Body of pancreas (tissue), 4 donors: ENCODE measurements around the gene ATRNL1. TPM values are rescaled to one million over a fixed set of nuclear protein-coding genes. Genes with fewer than 3 reads are reported as not detected.
"Not testable (repeated sequence)": the region's sequence is repeated elsewhere in the genome, so short reads cannot be mapped to it uniquely, and the experiment has no call there.

ENCODE experiments used
- ATAC-seq: fragments of 150-250 bp; one replicate; pipeline ENCODE4 v1.9.1; 2016
- DNase-seq, 4 donors: peaks; one replicate each; pipeline ENCODE4 v3.0.0-alpha.2; 2019
- H3K27ac ChIP-seq, 4 donors: fragments of 200-600 bp; sonication (generic); 1 replicate in 3 of 4; 2 replicates in 1 of 4; pipeline versions ENCODE4 v1.5.1 to v1.6.1; 2016 to 2019; ENCODE audit warnings: mild to moderate bottlenecking in 1 of 4, mixed read lengths in 1 of 4, moderate library complexity in 1 of 4
- H3K27me3 ChIP-seq, 2 donors: fragments of 200-600 bp; sonication (generic); one replicate each; pipeline ENCODE4 v1.6.0; 2016; ENCODE audit warnings: mild to moderate bottlenecking in 1 of 2
- H3K36me3 ChIP-seq, 2 donors: fragments of 200-600 bp; sonication (generic); replicated peaks in 1 of 2; 2 replicates each; pipeline ENCODE4 v1.5.1; 2016; ENCODE audit warnings: low read depth in 2 of 2; ENCODE audit not compliant: insufficient read depth in 1 of 2
- H3K4me1 ChIP-seq: fragments of 200-600 bp; sonication (generic); one replicate; pipeline ENCODE4 v1.6.0; 2016
- H3K4me3 ChIP-seq, 2 donors: fragments of 200-600 bp; sonication (generic); 1 replicate in 1 of 2; 2 replicates in 1 of 2; pipeline ENCODE4 v1.5.1; 2016 to 2019
- H3K9me3 ChIP-seq, 3 donors: fragments of 200-600 bp; sonication (generic); 1 replicate in 2 of 3; 2 replicates in 1 of 3; pipeline ENCODE4 v1.5.1; 2016
- POLR2A ChIP-seq, 3 donors: fragments of 450-650 bp; IDR thresholded peaks; one replicate each; pipeline ENCODE4 v1.6.1; 2016; ENCODE audit warnings: antibody characterized with exemption in 3 of 3, mild to moderate bottlenecking in 2 of 3
- WGBS, 2 donors: methylation state at CpG; one replicate each; pipeline ENCODE4 v1.1.5; 2017; 5-methylcytosine and 5-hydroxymethylcytosine counted together
- intact Hi-C: fragments of 100-400 bp; cut with DNase I; formaldehyde crosslinking; loops from one replicate; pipeline ENCODE4 v1.15.1; 2023
- total RNA-seq, 2 donors: library from RNA; depleted of rRNA; stranded (reverse); fragments of >200 nt; gene quantifications; one replicate each; pipeline ENCODE4 v1.1.0, GENCODE V29; 2016
- TF ChIP-seq, protein P1 (sequence below), 7 experiments: fragments of 450-650 bp in 4 of 7; fragments of 200-600 bp in 3 of 7; sonication (generic) in 3 of 7; IDR thresholded peaks; one replicate each; pipeline ENCODE4 v1.5.1; 2016 to 2019; ENCODE audit warnings: antibody characterized with exemption in 7 of 7

ATRNL1 gene
- total RNA-seq, 2 donors from 2014 or later, result 3.0 to 6.5 TPM

DNA sequence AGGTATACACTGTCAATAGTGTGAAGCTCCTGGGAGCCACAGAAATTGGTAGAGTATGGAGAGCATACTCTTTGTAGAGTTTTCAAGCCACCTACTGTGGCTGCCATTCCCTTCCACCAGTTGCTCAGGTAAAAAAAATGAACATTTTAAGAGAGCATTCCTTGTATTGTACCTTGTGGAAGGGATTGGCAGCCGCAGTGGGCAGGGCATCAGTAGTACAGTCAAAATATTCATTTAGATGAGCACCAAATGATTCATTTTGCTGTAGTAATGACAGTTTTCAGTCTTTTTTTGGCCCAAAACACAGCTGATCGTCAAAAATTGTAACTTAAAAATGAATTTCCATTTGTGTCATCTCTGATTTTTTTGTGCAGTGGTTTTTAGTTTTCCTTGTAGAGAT, 304.9 kb downstream of the ATRNL1 start:
- DNase-seq (no peak), ATAC-seq (no peak)
- Histone ChIP-seq H3K4me1 (no peaks in the 10 kb centered on the region), H3K27me3 (no peaks in the 10 kb centered on the region), H3K36me3 (no peaks in the 10 kb centered on the region), H3K4me3 (no peak overlapping the region), H3K27ac (no peak overlapping the region), H3K9me3 (no peaks in the 10 kb centered on the region)
- WGBS, 2 donors, result 81 to 90% methylated on average over 2 of the region's 2 CpGs
- no peak for TF ChIP-seq POLR2A (IDR thresholded peaks at IDR 0.05)
- TF ChIP-seq, protein P1, sequence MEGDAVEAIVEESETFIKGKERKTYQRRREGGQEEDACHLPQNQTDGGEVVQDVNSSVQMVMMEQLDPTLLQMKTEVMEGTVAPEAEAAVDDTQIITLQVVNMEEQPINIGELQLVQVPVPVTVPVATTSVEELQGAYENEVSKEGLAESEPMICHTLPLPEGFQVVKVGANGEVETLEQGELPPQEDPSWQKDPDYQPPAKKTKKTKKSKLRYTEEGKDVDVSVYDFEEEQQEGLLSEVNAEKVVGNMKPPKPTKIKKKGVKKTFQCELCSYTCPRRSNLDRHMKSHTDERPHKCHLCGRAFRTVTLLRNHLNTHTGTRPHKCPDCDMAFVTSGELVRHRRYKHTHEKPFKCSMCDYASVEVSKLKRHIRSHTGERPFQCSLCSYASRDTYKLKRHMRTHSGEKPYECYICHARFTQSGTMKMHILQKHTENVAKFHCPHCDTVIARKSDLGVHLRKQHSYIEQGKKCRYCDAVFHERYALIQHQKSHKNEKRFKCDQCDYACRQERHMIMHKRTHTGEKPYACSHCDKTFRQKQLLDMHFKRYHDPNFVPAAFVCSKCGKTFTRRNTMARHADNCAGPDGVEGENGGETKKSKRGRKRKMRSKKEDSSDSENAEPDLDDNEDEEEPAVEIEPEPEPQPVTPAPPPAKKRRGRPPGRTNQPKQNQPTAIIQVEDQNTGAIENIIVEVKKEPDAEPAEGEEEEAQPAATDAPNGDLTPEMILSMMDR (IDR thresholded peaks at IDR 0.05), result no peak
- intact Hi-C loops, result no loop called here

DNA sequence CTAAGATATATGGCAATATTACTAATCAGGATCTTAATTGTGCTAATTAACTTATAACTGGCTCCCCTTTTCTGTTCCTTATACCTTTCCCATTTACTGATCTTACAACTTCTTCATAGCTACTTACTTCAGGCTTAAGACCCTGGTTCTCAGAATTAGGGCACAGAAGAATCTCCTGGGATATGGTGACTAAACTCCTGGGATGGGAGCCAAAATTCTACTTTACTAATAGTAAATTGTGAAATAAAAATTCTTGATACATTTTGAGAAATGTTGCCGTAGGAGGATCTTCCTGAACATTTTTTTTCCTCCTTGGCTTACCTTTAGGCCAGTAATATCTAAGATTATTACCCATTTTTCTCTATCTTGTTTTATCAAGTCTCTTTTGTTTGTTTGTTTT, 309.5 kb downstream of the ATRNL1 start:
- Histone ChIP-seq H3K4me3 (no peak overlapping the region), H3K36me3 (no peaks in the 10 kb centered on the region), H3K4me1 (no peaks in the 10 kb centered on the region), H3K9me3 (no peaks in the 10 kb centered on the region), H3K27me3 (no peaks in the 10 kb centered on the region), H3K27ac (no peak overlapping the region)
- intact Hi-C loops, result no loop called here
- TF ChIP-seq POLR2A (IDR thresholded peaks at IDR 0.05), result no peak
- TF ChIP-seq, protein P1 (IDR thresholded peaks at IDR 0.05), result no peak
- 19 to 65% methylated on average over 1 of the region's 1 CpG for WGBS, 2 donors
- DNase-seq (no peak), ATAC-seq (no peak)

DNA sequence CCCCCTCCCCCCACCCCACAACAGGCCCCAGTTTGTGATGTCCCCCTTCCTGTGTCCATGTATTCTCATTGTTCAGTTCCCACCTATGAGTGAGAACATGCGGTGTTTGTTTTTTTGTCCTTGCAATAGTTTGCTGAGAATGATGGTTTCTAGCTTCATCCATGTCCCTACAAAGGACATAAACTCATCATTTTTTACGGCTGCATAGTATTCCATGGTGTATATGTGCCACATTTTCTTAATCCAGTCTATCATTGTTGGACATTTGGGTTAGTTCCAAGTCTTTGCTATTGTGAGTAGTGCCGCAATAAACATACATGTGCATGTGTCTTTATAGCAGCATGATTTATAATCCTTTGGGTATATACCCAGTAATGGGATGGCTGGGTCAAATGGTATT, 312.7 kb downstream of the ATRNL1 start:
- H3K4me1 ChIP-seq, ATAC-seq, intact Hi-C loops, DNase-seq, H3K27ac ChIP-seq, H3K4me3 ChIP-seq, H3K36me3 ChIP-seq, H3K27me3 ChIP-seq, H3K9me3 ChIP-seq: not testable (repeated sequence)
- WGBS, 2 donors, result 92% methylated on average over 2 to 3 of the region's 3 CpGs

DNA sequence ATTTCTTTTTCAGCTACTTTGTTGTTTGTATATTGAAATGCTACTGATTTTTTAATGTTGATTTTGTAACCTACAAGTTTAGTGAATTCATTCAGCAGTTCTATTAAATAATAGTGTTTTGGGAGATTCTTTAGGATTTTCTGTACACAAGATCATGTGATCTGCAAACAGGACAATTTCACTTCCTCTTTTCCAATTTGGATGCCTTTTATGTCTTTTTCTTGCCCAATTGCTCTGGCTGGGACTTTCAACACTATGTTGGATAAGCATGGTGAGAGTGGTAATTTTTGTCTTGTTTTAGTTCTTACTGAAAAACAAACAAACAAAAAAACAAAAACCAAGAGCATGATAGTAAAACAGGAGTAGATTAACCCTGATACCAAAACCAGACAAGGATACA, 316.2 kb downstream of the ATRNL1 start:
- Histone ChIP-seq H3K27me3 (no peaks in the 10 kb centered on the region), H3K9me3 (no peaks in the 10 kb centered on the region), H3K4me3 (no peak overlapping the region), H3K27ac (no peak overlapping the region), H3K36me3 (no peaks in the 10 kb centered on the region), H3K4me1 (no peaks in the 10 kb centered on the region)
- intact Hi-C loops, result no loop called here
- no peak for ATAC-seq
- TF ChIP-seq, protein P1 (IDR thresholded peaks at IDR 0.05), result no peak
- TF ChIP-seq POLR2A (IDR thresholded peaks at IDR 0.05), result no peak
- DNase-seq, result no peak

DNA sequence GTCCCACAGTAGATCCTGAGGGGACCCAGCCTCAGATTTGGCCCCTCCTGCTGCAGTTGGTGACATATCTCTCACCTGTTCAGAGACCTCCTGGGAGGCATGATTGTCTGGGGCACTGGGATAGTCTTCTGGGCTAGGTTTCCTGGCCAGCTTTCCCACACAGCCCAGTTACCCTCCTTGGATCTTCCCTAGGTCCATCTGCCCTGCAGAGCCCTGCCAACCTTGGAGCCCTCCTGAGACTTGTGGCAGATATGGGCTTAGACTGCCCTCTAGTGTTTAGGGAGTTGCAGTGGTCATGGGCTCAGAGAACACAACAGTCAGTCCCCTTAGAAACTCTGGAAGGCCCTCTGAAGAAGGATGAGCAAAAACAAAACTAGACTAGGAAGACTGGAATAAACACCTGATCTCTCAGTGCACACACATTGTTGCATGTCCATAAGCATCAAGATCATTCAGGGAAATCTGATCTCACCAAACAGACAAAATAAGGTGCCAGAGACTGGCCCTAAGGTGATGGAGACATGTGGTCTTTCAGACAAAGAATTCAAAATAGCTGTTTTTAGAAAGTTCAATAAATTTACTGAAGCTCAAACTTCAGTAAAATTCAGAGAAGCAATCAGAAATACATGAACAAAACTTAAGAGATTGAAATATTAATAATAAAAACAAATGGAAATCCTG, 324.6 kb downstream of the ATRNL1 start:
- H3K9me3 ChIP-seq, result no peaks in the 10 kb centered on the region
- DNase-seq, result peak; percentile 16 to 36 (median 25)
- ATAC-seq, result no peak
- intact Hi-C loops, result no loop called here
- no peaks in the 10 kb centered on the region for H3K4me1 ChIP-seq
- H3K4me3 ChIP-seq, result no peak overlapping the region
- TF ChIP-seq POLR2A (IDR thresholded peaks at IDR 0.05), result no peak
- TF ChIP-seq, protein P1 (IDR thresholded peaks at IDR 0.05), result peak in 6 of 7 experiments; percentile 25 to 55 (median 46)
- H3K36me3 ChIP-seq, result no peaks in the 10 kb centered on the region
- H3K27ac ChIP-seq, result no peak overlapping the region
- H3K27me3 ChIP-seq, result no peaks in the 10 kb centered on the region
